Measurements from ENCODE around the gene ZMIZ2.
"Not testable (repeated sequence)": the region's sequence is repeated elsewhere in the genome, so short reads cannot be mapped to it uniquely, and the experiment has no call there.

The ZMIZ2 gene

GRCh38 chr7:44772867-44773266 is 24.2 kb downstream of the ZMIZ2 start:
- DNase-seq: no peak

DNA sequence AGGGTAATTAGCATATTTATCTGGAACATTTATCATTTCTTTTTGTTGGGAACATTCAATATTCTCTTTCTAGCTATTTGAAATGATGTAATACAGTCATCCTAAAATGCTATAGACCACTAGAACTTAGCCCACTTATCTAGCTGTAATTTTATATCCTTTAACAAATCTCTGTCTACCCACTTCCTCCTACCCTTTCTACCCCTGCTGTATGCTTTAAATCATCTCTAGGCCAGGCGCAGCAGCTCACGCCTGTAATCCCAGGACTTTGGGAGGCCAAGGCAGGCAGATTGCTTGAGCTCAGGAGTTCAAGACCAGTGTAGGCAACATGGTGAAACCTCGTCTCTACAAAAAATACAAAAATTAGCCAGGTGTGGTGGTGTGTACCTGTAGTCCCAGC is 25.8 kb downstream of the ZMIZ2 start:
- DNase-seq: not testable (repeated sequence)

DNA sequence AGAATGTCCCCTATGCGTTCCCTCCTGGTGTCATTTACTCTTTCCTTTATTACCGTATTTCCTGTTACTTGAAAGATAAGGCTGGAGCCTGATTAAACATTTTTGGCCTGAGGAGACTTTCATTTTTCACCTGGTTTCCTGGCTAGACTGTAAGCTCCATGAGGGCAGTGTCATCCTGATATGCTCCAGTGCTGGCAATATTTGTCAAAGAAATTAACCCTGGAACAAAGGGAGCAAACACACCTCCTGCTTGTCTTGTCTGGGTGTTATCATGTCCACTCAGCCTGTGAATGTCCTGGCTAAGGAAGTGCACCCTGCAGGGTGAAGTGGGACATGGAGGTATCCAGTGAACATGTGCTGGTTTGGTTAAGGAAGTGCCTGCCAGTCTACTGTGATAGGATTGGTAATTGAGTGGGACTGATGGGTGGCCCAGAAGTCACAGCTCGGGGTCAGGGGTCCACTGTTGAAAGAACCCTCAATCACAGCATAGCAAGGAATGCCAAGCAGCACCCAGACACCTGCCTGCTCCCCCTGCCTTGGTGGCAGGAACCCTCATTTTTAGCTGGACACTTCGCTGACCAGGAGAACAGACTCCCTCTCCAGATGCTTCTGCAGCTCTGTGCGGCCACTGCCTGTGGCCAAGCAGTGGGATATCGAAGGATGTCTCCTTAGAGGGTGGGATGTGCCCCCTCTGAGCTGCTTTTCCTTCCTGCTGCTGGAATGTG is 26.9 kb downstream of the ZMIZ2 start:
- no peak for DNase-seq

GRCh38 chr7:44776211-44776610 is 27.6 kb downstream of the ZMIZ2 start:
- no peak for DNase-seq

DNA sequence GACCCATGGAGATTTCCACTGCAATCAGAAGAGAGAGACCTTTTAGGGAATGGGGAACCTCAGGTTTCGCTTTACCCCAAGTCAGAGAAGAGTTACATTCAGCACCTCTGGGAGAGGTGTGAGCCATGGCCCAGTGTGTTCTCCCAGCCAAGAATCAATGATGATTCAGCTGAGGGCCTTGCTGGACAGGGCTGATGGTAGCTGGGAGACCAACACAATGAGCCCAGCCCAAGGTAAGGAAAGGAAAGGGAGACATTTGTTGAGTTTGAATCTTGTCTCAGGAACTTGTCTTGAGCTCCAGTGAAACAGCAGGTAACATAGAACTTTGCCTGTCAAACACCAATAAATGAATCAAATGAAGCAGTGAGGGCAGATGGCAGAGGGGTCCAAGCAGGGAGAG is 33.8 kb downstream of the ZMIZ2 start:
- DNase-seq: no peak

DNA sequence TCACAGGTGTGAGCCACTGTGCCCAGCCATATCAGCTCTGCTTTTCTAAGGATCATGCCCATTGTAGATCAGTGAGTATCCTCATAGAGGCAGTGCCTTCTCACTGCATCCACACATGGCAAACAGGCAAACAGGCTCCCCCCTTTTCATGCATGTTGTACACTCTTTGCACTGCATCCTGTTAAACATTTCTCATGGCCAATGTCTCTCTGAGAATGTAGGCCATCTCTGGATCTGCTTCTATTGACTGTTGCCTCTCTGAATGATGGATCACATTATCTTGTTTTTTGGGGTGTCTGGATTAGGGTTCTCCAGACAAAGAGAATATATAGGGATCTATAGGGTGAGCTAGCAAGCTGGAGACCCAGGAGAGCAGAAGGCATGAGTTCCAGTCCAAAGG is 34.8 kb downstream of the ZMIZ2 start:
- DNase-seq: no peak

- no peak for DNase-seq
Observed at GRCh38 chr7:44784364-44784763, 35.7 kb downstream of the ZMIZ2 start.

DNA sequence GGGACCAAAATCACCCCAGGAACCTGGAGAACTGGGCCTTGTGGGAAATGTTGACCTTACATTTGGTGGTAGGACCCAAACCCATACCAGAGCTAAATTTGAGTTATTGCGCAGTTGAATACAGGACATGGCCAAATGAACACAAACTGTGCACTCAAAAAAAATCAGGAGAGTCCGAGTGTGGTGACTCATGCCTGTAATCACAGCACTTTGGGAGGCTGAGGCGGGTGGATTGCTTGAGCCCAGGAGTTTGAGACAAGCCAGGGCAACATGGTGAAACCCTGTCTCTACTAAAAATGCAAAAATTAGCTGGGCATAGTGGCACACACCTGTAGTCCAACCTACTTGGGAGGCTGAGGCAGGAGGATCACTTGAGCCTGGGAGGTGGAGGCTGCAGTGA is 36.6 kb downstream of the ZMIZ2 start:
- DNase-seq: not testable (repeated sequence)

DNA sequence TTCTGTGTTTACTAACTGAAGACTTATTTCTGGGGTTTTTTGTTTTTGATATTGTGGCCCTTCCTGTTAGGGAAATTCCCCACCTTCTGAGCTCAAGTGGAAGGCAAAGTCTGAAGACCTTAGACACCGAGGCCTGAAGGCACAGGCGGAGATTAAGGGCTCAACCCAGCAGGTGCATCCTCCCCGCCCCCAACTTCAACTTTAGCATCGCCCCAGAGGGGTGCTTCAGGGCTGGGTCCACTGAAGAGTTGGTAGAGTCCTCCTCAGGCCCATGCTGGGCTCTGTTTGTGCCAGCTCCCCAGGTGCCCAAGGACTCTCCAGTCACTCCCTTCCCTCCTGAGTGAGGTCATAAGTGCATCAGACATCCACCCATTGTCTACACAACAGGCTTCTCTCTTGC is 38.4 kb downstream of the ZMIZ2 start:
- no peak for DNase-seq

GRCh38 chr7:44787762-44788161 is 39.1 kb downstream of the ZMIZ2 start:
- DNase-seq: no peak

GRCh38 chr7:44789990-44790389 is 41.3 kb downstream of the ZMIZ2 start:
- DNase-seq: no peak

DNA sequence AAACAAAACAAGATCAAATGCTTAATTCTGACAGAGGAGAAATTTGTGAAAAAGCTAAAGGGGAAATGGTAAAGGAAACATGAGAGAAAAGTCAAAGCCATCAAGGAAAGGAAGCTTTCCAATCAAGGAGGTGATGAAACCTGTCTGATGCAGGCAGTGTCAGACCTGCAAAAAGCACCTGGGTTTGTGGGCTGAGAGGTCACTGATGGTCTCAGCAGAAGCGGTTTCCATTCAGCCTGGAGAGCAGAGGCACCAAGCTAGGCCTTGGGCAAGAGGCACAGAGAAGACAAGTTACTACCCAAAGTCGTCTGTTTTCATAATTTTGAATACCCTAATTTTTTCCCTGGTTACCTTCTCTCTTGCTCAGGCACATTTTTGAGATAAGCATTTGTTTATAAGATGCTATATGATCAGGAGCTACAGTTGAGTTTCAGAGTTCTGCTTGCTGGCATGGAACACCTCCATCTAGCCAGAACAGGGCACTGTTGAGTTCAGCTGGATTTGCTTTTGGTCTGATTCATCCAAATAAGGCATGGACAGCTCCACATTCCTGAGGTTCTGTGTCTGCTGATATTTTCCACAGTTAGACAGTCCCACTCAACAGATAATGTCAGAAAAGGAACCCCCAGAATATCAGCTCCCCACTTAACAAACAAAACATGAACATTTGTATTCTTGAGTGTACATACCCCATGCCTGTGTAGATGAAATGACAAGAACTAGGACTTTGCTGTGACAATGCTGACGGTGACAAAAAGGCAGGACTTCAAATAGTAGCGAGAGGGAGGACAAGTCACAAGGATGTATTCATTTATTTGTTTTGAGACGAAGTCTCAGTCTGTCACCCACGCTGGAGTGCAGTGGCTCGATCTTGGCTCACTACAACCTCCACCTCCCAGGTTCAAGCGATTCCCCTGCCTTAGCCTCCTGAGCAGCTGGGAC is 42.9 kb downstream of the ZMIZ2 start:
- no peak for DNase-seq

GRCh38 chr7:44793919-44794318 is 45.3 kb downstream of the ZMIZ2 start:
- no peak for DNase-seq

DNA sequence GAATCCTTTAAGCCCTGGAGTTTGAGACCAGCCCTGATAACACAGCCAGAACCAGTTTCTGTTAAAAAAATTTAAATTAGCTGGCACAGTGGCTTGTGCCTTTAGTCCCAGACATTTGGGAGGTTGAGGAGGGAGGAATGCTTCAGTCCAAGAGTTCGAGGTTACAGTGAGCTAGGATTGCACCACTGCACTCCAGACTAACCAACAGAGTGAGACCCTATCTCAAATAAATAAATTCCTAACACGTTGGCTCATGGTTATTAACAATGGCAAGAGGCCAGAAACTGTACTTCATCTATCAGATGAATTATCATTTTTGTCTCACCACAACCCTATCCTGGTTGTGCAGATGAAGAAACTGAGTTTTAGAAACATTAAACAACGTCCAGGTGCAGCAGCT is 45.7 kb downstream of the ZMIZ2 start:
- DNase-seq: no peak

DNA sequence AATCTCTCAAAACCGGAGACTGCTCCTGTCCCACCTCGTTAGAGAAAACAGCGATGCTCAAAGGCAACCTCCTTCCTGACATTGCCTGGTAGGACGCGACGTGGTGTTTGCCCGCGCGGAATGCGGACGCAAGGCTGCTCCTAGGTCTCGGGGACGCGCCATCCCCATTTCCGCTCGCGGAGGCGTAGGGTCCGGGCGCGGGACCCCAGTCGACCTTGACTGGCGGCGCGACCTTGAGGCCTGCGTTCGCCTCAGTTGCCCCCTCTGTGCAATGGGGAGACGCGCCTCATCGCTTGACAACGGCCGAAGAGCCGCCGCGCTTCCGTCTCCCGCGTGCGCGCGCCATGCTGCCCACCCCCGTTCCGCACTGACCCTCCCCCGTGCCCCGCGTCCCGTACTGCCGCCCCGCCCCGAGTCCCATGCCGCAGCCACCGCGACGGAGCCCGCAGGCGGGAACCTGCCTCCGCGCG is 47.4 kb downstream of the ZMIZ2 start:
- DNase-seq: no peak

DNA sequence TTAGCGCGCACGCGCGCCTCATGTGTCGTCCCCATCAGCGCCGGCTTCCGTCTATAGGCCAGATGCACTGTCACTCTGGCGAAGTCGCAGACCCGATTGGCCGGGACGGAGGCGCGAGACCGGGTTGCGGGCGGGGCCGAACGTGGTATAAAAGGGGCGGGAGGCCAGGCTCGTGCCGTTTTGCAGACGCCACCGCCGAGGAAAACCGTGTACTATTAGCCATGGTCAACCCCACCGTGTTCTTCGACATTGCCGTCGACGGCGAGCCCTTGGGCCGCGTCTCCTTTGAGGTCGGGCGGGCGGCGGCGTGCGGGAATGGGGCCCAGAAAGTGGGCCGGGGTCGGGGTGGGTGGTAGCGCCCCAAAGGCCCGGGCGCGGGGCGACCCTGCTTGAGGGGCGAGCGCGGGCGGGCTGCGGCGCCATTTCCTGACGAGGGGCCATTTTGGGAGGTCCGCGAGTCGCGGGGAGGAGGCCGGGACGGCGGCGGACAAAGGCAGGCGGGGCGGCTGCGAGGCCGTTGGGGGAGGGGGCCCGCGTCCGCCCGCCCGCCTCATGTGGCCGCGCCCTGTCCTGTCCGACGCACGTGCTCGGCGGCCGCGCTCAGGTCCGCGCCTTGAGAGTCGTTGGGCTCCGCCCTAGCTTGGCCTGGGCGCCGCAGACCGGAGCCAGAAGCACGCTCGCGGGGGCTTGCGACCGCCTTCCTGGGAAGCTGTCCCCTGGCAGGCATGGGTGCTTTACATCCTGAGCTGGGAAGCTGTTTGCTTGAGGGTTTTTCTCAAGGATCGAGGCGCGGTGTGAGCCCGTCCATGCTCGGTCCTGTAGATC is 48.1 kb downstream of the ZMIZ2 start, which contains the start of gene PPIA:
TSS of gene PPIA (plus strand) at position 178 of the 825 bp plus-strand sequence. CDS start at position 222, 44 bp downstream.
- peak; percentile 98 to 99 for DNase-seq

GRCh38 chr7:44797329-44798258 is 48.9 kb downstream of the ZMIZ2 start:
- peak; percentile 79 to 81 for DNase-seq

GRCh38 chr7:44798649-44799305 is 50.1 kb downstream of the ZMIZ2 start:
- no peak for DNase-seq

DNA sequence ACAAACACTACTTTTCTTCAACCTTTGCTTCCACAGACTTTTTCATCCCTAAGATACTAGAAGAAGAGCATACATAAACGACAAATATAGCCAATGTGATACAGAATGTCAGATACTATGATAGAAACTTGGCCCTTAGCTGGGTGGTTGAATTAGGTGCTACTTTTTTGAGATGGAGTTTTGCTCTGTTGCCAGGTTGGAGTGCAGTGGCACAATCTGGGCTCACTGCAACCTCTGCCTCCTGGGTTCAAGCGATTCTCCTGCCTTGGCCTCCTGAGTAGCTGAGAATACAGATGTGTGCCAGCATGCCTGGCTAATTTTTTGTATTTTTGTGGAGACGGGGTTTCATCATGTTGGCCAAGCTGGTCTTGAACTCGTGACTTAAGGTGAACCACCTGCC is 51.3 kb downstream of the ZMIZ2 start:
- DNase-seq: no peak

- DNase-seq: no peak
Observed at GRCh38 chr7:44801890-44802289, 53.2 kb downstream of the ZMIZ2 start.

GRCh38 chr7:44802418-44803025 is 53.9 kb downstream of the ZMIZ2 start:
- DNase-seq: no peak
